ENCODE data around the gene RASSF10. TPM values are rescaled to one million over a fixed set of nuclear protein-coding genes. Genes with fewer than 3 reads are reported as not detected.
A peak's percentile ranks its signal among the peaks of the same experiment; 100 is the strongest.

RASSF10 gene
- total RNA-seq, 1 donor from 2014 or later: 4.8 TPM

DNA sequence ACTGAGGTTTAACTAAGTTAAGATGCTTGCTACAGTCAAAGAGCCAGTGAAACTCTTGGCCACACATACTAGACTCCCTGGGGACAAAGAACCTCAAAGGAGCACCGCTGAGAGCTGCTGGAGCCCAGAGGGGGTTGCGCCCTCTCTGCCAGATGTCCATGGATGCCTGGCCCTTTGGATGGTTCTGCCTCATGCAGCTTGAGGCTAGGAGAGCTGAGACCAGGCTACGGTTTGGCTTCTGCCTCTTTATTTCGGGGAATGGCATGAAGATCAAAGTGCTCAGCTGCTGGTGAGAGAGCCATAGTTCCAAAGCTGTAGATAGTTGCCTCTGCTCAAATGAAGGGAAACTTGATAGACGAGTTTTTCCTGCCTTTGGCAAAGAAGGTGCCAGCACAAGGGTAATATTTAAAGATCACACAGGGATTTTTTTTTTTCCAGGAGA is 43.0 kb downstream of the RASSF10 start:
- no peaks in the 10 kb centered on the region for H3K4me1 ChIP-seq
- TF ChIP-seq, protein P1, sequence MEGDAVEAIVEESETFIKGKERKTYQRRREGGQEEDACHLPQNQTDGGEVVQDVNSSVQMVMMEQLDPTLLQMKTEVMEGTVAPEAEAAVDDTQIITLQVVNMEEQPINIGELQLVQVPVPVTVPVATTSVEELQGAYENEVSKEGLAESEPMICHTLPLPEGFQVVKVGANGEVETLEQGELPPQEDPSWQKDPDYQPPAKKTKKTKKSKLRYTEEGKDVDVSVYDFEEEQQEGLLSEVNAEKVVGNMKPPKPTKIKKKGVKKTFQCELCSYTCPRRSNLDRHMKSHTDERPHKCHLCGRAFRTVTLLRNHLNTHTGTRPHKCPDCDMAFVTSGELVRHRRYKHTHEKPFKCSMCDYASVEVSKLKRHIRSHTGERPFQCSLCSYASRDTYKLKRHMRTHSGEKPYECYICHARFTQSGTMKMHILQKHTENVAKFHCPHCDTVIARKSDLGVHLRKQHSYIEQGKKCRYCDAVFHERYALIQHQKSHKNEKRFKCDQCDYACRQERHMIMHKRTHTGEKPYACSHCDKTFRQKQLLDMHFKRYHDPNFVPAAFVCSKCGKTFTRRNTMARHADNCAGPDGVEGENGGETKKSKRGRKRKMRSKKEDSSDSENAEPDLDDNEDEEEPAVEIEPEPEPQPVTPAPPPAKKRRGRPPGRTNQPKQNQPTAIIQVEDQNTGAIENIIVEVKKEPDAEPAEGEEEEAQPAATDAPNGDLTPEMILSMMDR (IDR thresholded peaks at IDR 0.05): no peak
- no peaks in the 10 kb centered on the region for H3K9me3 ChIP-seq
- H3K27me3 ChIP-seq: no peaks in the 10 kb centered on the region
- DNase-seq: no peak
- H3K27ac ChIP-seq: no peak overlapping the region
- intact Hi-C loops (cut with DNase I): no loop called here
- no peak overlapping the region for H3K4me3 ChIP-seq
- H3K36me3 ChIP-seq: no peaks in the 10 kb centered on the region
- ATAC-seq: peak; percentile 54

DNA sequence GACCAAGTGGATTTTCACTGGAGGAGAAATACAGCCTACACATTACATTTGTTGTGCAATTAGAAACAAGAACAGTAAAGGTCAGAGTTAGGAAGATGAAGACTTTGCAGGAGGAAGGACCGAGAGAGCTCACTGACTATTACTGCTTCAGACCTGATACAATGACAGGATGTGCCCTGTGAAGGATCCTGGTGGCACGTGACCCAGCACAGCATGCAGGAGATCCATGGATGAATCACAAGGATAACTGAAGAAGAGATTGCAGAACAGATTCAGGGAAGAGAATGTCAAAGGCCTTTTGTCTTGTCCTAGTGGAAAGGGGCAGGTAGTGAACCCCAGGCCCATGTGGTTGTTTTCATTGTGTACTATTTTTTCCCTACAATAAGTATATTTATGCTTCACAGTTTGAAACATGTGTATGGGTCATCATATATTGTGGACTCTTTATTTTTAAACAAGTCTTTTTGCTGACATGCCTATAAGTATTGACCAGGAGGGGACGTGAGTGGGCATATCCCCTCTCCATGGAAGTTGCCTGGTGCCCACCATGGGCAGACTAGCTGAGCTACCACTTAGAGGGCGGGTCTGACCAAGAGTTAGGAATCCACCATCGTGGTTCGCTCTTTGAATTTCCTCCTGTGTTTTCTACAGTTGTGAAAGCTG is 44.3 kb downstream of the RASSF10 start:
- DNase-seq: no peak
- no peak for ATAC-seq
- no peaks in the 10 kb centered on the region for H3K4me1 ChIP-seq
- TF ChIP-seq, protein P1 (IDR thresholded peaks at IDR 0.05): no peak
- no peaks in the 10 kb centered on the region for H3K9me3 ChIP-seq
- H3K27me3 ChIP-seq: no peaks in the 10 kb centered on the region
- H3K4me3 ChIP-seq: no peak overlapping the region
- no peak overlapping the region for H3K27ac ChIP-seq
- no peaks in the 10 kb centered on the region for H3K36me3 ChIP-seq
- intact Hi-C loops (cut with DNase I): no loop called here

DNA sequence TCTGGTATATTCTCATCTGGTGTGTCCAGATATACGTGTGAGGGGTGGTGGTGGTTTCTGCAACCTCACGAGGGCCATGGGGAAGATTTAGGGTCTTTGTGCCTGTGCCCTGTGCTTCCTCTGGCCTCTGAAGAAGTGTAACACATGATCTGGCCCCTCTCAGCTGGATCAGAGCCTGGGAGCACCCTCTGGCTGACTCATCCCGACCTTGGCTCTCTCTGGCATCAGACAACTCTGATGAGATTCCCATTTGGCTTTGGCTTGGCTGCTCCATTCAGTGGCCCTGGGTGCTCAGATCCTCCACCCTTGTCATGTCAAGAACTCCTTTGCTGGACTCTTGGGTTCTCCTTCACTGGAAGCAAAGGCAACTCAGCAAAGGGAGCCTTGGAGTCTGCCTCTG is 45.2 kb downstream of the RASSF10 start:
- Histone ChIP-seq H3K27ac (no peak overlapping the region), H3K9me3 (no peaks in the 10 kb centered on the region), H3K27me3 (no peaks in the 10 kb centered on the region), H3K36me3 (no peaks in the 10 kb centered on the region), H3K4me3 (no peak overlapping the region), H3K4me1 (no peaks in the 10 kb centered on the region)
- DNase-seq: no peak
- no peak for ATAC-seq
- TF ChIP-seq, protein P1 (IDR thresholded peaks at IDR 0.05): no peak
- intact Hi-C loops (cut with DNase I): no loop called here

DNA sequence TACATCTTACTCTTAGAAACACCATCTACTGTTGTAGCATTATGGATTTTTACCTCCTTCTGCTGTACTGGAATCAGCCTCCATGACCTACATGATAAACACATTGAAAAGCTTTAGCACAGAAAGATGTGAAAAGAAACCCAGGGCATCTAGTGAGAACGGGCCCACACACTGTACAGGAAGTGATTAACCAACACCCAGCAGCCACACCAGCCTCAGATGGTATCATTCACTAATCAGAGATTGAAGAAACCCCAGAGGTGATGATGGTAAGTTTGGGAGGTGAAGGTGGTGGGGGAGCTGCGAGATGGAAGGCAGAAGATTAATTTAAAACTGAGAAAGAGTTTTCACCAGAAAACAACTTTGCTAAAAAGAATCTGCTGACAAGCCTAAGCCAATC is 46.1 kb downstream of the RASSF10 start:
- no peaks in the 10 kb centered on the region for H3K27me3 ChIP-seq
- ATAC-seq (no peak), DNase-seq (no peak)
- TF ChIP-seq, protein P1 (IDR thresholded peaks at IDR 0.05): no peak
- intact Hi-C loops (cut with DNase I): no loop called here
- no peaks in the 10 kb centered on the region for H3K9me3 ChIP-seq
- no peak overlapping the region for H3K27ac ChIP-seq
- H3K4me3 ChIP-seq: no peak overlapping the region
- no peaks in the 10 kb centered on the region for H3K36me3 ChIP-seq
- no peaks in the 10 kb centered on the region for H3K4me1 ChIP-seq

DNA sequence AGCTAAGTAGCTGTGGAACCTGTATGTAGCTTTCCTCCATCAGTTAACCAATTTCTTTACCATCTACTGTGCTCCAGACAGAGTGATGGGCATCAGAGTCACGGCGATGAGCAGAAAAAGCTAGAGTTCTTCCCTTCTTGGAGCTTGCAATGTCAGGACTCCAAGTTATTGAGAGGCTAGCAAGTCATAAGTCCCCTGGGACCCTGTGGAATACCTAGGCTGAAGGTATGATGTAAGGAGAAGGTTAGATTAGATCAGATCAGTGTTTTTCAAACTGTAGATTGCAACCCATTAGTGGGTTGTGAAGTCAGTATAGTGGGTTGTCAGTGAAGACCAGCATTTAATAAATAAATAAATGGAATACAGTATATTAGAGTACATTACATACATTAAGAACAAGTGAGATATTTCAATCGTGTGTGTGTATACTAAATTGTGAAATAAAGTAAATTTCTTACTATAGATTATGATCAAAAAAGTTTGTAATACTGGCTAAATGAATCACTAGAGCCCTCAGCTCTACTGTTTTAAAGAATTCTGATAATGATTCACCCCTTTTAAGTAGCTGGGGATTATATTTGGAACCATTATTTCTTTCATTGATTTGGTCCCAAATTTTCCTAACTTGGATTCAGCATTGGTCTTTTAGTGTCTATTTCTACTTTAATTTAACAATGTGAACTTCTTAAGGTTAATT is 52.3 kb downstream of the RASSF10 start:
- H3K4me3 ChIP-seq: no peak overlapping the region
- intact Hi-C loops (cut with DNase I): no loop called here
- TF ChIP-seq, protein P1 (IDR thresholded peaks at IDR 0.05): no peak

More for the DNA sequence above, 52.3 kb downstream of the RASSF10 start:
- Histone ChIP-seq H3K9me3 (no peaks in the 10 kb centered on the region), H3K27me3 (no peaks in the 10 kb centered on the region), H3K4me1 (no peaks in the 10 kb centered on the region), H3K36me3 (no peaks in the 10 kb centered on the region), H3K27ac (no peak overlapping the region)
- DNase-seq (no peak), ATAC-seq (no peak)
